DOHH2 (cell line): ENCODE measurements around the gene CYP11A1.
A peak's percentile ranks its signal among the peaks of the same experiment; 100 is the strongest.

Experiments
- EZH2phosphoT487 ChIP-seq: fragments of 200-600 bp; sonication (generic); IDR thresholded peaks from 2 replicates; pipeline ENCODE4 v1.6.1; 2017; ENCODE audit warnings: borderline replicate concordance, mild to moderate bottlenecking, antibody characterized with exemption, low read length, moderate library complexity, mixed read lengths
- TF ChIP-seq, protein P1 (sequence below): fragments of 200-600 bp; sonication (generic); IDR thresholded peaks from one replicate; pipeline ENCODE4 v1.5.1; 2014; ENCODE audit warnings: antibody characterized with exemption, mild to moderate bottlenecking, low read depth, low read length; ENCODE audit not compliant: poor library complexity, severe bottlenecking

DNA sequence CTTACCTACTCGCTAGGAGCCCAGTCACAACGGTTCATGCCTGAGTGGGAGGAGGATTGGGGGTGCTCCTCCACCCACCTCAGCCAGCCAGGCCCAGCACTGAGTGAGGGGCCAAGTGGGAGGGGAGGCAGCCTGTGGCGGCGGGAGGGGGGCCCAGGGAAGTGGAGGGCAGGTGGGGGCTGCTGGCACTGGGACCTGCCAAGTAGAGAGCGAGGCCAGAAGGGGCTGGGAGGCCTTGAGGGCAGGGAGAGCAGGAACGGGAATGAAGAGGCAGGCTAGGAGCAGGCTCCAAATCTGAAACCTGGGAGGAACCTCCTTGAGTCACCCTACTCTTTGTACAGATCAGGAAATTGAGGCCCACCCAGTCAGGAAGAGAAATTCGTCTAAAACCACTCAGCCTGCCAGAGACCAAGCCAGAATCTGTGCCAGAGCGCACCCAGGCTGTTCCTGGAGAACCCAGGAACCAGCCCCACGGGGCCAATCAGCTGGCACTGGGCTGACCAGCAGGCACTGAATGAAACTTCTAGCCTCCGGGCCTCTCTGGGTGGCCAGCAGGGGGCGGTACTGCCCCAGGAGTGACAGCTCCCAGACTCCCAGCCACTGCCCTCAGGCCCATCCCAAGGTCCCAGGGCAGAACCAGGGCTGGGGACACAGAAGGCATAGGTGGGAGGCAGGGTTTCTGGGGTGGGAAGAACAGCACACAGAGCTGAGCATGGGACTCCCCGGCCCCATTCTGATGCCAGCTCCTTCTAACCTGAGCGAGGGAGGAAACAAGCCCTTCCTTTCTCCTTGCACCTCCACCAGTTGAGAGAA, 14.8 kb upstream of the CYP11A1 start:
- TF ChIP-seq, protein P1, sequence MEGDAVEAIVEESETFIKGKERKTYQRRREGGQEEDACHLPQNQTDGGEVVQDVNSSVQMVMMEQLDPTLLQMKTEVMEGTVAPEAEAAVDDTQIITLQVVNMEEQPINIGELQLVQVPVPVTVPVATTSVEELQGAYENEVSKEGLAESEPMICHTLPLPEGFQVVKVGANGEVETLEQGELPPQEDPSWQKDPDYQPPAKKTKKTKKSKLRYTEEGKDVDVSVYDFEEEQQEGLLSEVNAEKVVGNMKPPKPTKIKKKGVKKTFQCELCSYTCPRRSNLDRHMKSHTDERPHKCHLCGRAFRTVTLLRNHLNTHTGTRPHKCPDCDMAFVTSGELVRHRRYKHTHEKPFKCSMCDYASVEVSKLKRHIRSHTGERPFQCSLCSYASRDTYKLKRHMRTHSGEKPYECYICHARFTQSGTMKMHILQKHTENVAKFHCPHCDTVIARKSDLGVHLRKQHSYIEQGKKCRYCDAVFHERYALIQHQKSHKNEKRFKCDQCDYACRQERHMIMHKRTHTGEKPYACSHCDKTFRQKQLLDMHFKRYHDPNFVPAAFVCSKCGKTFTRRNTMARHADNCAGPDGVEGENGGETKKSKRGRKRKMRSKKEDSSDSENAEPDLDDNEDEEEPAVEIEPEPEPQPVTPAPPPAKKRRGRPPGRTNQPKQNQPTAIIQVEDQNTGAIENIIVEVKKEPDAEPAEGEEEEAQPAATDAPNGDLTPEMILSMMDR, result peak; percentile 98
- no peak for TF ChIP-seq EZH2phosphoT487
